Measurements from ENCODE around the gene NME7. TPM values are rescaled to one million over a fixed set of nuclear protein-coding genes. Genes with fewer than 3 reads are reported as not detected.
A peak's percentile ranks its signal among the peaks of the same experiment; 100 is the strongest.

NME7 gene
- total RNA-seq, 4 donors from 2014 or later = 1.9 to 15.9 (median 8.3) TPM

DNA sequence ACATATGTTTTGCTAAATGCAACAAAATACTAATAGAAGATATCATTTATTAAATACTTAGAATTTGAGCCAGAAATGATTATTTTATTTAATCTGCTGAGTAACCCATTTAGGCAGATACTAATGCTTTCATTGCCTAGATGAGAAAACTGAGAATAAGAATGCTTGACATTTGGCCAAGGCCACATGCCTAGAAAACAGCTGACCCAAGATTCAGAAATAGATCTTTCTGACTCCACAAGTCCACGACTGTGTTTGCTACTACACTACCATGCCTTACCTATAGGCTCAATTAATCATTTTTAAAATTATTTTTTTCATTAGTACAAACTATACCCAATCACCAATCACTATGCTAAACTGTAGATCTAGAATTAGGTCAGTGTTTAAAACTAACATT is 131.5 kb downstream of the NME7 start:
- TF ChIP-seq POLR2A (IDR thresholded peaks at IDR 0.05) (no peak), EP300 (IDR thresholded peaks at IDR 0.05; ENCODE audit: low read depth) (no peak), POLR2AphosphoS5 (IDR thresholded peaks at IDR 0.05) (no peak)
- TF ChIP-seq, protein P1, sequence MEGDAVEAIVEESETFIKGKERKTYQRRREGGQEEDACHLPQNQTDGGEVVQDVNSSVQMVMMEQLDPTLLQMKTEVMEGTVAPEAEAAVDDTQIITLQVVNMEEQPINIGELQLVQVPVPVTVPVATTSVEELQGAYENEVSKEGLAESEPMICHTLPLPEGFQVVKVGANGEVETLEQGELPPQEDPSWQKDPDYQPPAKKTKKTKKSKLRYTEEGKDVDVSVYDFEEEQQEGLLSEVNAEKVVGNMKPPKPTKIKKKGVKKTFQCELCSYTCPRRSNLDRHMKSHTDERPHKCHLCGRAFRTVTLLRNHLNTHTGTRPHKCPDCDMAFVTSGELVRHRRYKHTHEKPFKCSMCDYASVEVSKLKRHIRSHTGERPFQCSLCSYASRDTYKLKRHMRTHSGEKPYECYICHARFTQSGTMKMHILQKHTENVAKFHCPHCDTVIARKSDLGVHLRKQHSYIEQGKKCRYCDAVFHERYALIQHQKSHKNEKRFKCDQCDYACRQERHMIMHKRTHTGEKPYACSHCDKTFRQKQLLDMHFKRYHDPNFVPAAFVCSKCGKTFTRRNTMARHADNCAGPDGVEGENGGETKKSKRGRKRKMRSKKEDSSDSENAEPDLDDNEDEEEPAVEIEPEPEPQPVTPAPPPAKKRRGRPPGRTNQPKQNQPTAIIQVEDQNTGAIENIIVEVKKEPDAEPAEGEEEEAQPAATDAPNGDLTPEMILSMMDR (IDR thresholded peaks at IDR 0.05) = no peak
- in situ Hi-C loops (cut with MboI; ENCODE audit: low pct_ligation_motif_present in 1 of 4, low pct_unique_long_range_greater_than_20kb in 1 of 4, low sequenced_read_pairs in 3 of 4) (no loop called here), intact Hi-C loops (cut with DNase I; ENCODE audit: low total_unique reads) (no loop called here)
- H3K27ac ChIP-seq = peak overlapping the region in 3 of 4 donors; percentile 1 to 32 (median 25)
- H3K27me3 ChIP-seq = no peaks in the 10 kb centered on the region
- H3K9me3 ChIP-seq = no peaks in the 10 kb centered on the region
- H3K4me1 ChIP-seq = peaks cover 0 to 6% (median 0%) of the 10 kb centered on the region in 4 donors
- H3K36me3 ChIP-seq = no peaks in the 10 kb centered on the region
- no peak for DNase-seq
- 55 to 67% methylated on average over 1 of the region's 1 CpG for WGBS, 2 donors (ENCODE audit: low coverage in 1 of 2)
- no peak overlapping the region for H3K4me3 ChIP-seq

DNA sequence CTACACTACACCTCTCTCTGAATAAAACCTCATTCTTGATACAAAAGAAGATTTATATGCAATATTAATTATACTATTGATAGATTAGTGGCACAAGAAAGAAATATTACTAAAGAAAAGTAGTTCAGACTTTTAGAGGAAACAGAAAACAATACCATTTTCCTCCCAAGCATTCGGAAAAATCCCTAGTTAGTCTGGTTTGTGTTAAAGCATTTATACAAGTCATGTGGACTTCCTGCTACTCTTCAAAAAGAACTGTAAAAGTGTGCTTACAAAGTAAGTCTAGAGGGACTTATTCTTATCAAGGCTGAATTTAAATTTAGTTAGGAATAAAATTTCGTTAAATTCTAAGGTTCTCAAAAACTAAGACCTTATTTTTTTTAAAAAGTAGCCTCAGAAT is 132.0 kb downstream of the NME7 start:
- TF ChIP-seq POLR2A (IDR thresholded peaks at IDR 0.05) (no peak), POLR2AphosphoS5 (IDR thresholded peaks at IDR 0.05) (peak in 1 of 3 donors; percentile 27), EP300 (IDR thresholded peaks at IDR 0.05; ENCODE audit: low read depth) (no peak)
- intact Hi-C loops (cut with DNase I; ENCODE audit: low total_unique reads) = no loop called here
- peak overlapping the region in 3 of 4 donors; percentile 1 to 32 (median 25) for H3K27ac ChIP-seq
- in situ Hi-C loops (cut with MboI; ENCODE audit: low pct_ligation_motif_present in 1 of 4, low pct_unique_long_range_greater_than_20kb in 1 of 4, low sequenced_read_pairs in 3 of 4) = no loop called here
- no peaks in the 10 kb centered on the region for H3K36me3 ChIP-seq
- no peaks in the 10 kb centered on the region for H3K9me3 ChIP-seq
- WGBS, 2 donors (ENCODE audit: low coverage in 1 of 2) = 76 to 79% methylated on average over 2 of the region's 2 CpGs
- H3K4me3 ChIP-seq = no peak overlapping the region
- no peaks in the 10 kb centered on the region for H3K27me3 ChIP-seq
- H3K4me1 ChIP-seq = peaks cover 0 to under 1% (median 0%) of the 10 kb centered on the region in 4 donors
- DNase-seq = no peak

DNA sequence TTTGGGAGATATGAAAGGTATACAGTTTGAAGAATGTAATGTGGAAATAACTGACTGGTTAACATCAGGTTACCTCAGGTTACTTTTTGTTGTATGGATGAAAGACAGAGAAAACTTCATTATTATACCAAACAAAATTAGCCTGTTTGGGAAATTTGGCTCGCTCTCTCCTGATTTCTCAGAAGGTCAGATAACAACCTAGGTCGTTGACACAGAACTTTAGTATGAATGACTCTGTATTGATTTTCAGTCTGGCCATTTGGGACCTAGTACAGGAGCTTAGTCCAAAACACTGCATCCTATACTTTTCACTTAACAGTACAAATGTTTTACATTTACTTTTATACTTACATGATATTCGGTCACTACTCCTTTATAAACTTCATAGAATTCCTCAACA is 132.8 kb downstream of the NME7 start:
- in situ Hi-C loops (cut with MboI; ENCODE audit: low pct_ligation_motif_present in 1 of 4, low pct_unique_long_range_greater_than_20kb in 1 of 4, low sequenced_read_pairs in 3 of 4) = no loop called here
- Histone ChIP-seq H3K27ac (no peak overlapping the region), H3K36me3 (no peaks in the 10 kb centered on the region), H3K4me1 (no peaks in the 10 kb centered on the region), H3K27me3 (no peaks in the 10 kb centered on the region), H3K4me3 (no peak overlapping the region), H3K9me3 (no peaks in the 10 kb centered on the region)
- no peak for TF ChIP-seq POLR2A (IDR thresholded peaks at IDR 0.05)
- no peak for TF ChIP-seq EP300 (IDR thresholded peaks at IDR 0.05; ENCODE audit: low read depth)
- TF ChIP-seq, protein P1 (IDR thresholded peaks at IDR 0.05) = no peak
- TF ChIP-seq POLR2AphosphoS5 (IDR thresholded peaks at IDR 0.05) = no peak
- no peak for DNase-seq
- WGBS, 2 donors (ENCODE audit: low coverage in 1 of 2) = 85 to 91% methylated on average over 3 of the region's 3 CpGs
- intact Hi-C loops (cut with DNase I; ENCODE audit: low total_unique reads) = no loop called here

DNA sequence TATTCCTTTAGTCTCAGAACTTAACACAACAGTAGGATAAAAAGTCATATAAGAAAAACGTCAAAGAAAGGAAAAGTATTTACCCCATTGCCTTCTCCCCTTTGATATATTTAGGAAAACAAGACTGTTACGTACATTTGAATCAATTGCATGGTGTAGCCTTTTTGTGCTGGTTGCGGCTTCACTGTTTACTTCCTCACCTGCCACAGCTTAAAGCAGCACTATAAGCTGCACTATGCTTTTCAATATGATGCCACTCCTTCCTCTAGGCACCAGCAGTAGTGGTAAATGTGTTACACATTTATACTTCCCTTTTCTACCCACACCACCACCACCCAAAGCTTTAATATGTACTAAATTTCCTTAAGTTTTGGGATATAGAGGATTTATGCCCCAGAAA is 150.0 kb downstream of the NME7 start:
- H3K27me3 ChIP-seq = no peaks in the 10 kb centered on the region
- no peaks in the 10 kb centered on the region for H3K9me3 ChIP-seq
- TF ChIP-seq, protein P1 (IDR thresholded peaks at IDR 0.05) = no peak
- no peak for TF ChIP-seq EP300 (IDR thresholded peaks at IDR 0.05; ENCODE audit: low read depth)
- no peaks in the 10 kb centered on the region for H3K36me3 ChIP-seq
- DNase-seq = no peak
- no peaks in the 10 kb centered on the region for H3K4me1 ChIP-seq
- 80 to 85% methylated on average over 3 of the region's 3 CpGs for WGBS, 2 donors (ENCODE audit: low coverage in 1 of 2)
- in situ Hi-C loops (cut with MboI; ENCODE audit: low pct_ligation_motif_present in 1 of 4, low pct_unique_long_range_greater_than_20kb in 1 of 4, low sequenced_read_pairs in 3 of 4) = no loop called here
- no peak overlapping the region for H3K27ac ChIP-seq
- H3K4me3 ChIP-seq = no peak overlapping the region
- intact Hi-C loops (cut with DNase I; ENCODE audit: low total_unique reads) = no loop called here

DNA sequence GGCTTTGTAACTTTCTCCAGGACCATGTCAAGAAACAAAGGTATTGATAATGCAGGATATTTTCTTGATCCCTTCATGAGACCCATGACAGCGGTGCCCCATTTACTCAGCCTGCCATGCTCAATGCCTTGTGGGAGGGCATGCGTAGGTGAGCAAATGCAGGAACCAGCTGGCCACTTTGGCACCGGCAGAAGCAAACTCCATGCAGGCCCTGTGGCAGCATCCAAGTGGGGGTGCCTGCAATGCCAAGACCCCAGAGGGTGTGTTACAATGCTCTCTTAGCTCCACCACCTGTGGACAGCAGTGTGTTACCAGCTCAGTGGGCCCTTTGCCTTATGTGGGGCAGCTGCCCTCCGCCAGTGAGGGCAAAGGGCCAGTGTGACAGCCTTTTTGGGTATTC is 153.0 kb downstream of the NME7 start:
- H3K4me3 ChIP-seq = no peak overlapping the region
- no peaks in the 10 kb centered on the region for H3K36me3 ChIP-seq
- in situ Hi-C loops (cut with MboI; ENCODE audit: low pct_ligation_motif_present in 1 of 4, low pct_unique_long_range_greater_than_20kb in 1 of 4, low sequenced_read_pairs in 3 of 4) (no loop called here), intact Hi-C loops (cut with DNase I; ENCODE audit: low total_unique reads) (no loop called here)
- no peaks in the 10 kb centered on the region for H3K4me1 ChIP-seq
- H3K9me3 ChIP-seq = no peaks in the 10 kb centered on the region
- TF ChIP-seq EP300 (IDR thresholded peaks at IDR 0.05; ENCODE audit: low read depth) (no peak), POLR2A (IDR thresholded peaks at IDR 0.05) (no peak), POLR2AphosphoS5 (IDR thresholded peaks at IDR 0.05) (no peak)
- TF ChIP-seq, protein P1 (IDR thresholded peaks at IDR 0.05) = no peak
- H3K27ac ChIP-seq = no peak overlapping the region
- 86 to 99% methylated on average over 1 to 4 of the region's 4 CpGs for WGBS, 2 donors (ENCODE audit: low coverage in 1 of 2)
- no peak for DNase-seq
- no peaks in the 10 kb centered on the region for H3K27me3 ChIP-seq
